ENCODE data around the gene GPI.
"Not testable (repeated sequence)": the region's sequence is repeated elsewhere in the genome, so short reads cannot be mapped to it uniquely, and the experiment has no call there.

GPI gene

DNA sequence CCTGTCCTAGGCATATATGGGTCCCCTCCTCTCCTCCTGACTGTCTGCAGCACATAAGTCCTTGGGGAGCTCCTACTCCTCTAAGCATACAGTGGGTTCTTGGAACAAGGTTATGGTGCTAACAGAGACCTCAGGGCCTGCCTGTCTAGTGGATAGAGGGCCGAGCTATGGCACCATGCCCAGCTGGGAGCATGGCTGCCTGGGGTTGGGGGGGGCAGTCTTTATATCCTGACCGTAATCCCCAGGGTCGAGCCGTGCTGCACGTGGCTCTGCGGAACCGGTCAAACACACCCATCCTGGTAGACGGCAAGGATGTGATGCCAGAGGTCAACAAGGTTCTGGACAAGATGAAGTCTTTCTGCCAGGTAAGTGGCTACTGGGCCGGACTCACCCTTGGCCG is 3.3 kb downstream of the GPI start:
- DNase-seq: no peak

GRCh38 chr19:34369166-34369565 is 4.2 kb downstream of the GPI start:
- DNase-seq: not testable (repeated sequence)

DNA sequence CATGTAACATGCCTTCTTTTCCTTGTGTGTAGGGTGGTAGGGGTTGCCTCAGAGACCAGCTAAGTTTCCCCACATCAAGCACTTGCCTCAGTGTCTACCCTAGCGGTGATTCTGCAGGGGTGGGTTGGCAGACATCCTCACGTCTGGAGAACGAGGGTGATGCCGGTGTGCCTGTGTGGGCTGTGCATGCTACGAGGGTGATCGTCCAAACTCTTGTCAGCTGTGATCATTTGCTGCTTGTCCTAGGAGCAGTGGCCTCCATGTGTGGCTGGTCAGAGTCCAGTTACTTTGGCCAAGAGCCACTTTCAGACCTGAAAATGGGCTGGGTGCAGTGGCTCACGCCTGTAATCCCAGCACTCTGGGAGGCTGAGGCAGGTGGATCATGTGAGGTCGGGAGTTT is 5.1 kb downstream of the GPI start:
- DNase-seq: no peak

DNA sequence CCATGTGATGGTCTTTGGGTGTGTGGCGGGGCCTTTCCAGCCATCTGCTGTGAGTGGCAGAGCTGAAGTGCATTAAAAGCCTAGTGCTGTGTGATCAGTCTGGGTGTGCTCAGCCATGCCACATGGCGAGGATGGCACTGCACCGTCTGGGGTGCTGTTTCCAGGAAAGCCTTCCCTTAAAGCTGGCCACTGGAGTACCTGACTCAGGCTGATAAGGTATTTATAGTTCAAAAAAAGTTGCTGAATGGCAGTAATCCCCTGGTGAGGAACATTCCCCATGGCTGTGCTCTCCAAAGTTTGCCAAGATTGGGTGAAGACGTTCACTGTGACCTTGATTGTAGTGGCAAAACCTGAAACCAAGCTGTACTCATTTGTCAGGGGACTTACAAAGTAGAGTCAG is 6.0 kb downstream of the GPI start:
- no peak for DNase-seq

DNA sequence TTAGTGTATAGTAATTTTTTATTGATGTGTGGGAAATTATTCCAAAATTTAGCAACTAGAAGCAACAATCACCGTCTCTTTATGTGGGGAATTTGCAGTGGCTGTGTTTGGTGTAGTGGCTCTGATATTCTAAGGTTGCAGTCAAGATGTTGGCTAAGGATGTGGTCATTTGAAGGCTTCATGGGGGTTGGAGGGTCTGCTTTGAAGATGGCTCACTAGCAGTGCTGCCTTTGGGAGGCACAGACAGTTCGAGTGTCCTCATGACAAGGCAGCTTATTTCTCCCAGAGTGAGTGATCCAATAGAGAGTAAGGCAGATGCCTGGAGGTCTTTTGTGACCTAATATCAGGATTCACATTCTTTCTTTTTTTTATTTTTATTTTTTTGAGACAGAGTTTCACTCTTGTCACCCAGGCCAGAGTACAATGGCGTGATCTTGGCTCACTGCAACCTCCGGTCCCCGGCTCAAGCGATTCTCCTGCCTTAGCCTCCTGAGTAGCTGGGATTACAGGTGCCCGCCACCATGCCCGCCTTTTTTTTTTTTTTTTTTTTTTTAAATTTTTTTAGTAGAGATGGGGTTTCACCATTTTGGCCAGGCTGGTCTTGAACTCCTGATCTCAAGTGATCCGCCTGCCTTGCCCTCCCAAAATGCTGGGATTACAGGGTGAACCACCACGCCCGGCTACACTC is 8.7 kb downstream of the GPI start:
- DNase-seq: no peak

DNA sequence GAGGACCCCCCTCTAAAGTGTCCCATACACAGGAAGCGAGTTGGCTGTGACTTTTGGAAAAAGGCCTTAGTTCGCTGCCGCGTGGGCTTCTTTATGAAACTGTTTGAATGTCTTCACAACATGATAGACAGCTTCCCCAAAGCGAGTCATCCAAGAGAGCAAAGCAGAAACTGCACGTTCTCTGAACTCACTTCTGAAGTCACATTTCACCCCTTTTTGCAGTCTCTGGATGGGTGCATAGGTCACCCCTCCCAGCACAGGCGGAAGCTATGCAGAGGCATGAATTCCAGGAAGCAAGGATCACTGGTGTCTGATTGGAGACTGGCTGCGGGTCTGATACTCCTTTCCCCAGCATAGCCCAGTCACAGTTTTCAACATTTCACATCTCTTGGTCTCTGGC is 10.6 kb downstream of the GPI start:
- DNase-seq: no peak

- no peak for DNase-seq
Observed at GRCh38 chr19:34380639-34381241, 15.7 kb downstream of the GPI start.

DNA sequence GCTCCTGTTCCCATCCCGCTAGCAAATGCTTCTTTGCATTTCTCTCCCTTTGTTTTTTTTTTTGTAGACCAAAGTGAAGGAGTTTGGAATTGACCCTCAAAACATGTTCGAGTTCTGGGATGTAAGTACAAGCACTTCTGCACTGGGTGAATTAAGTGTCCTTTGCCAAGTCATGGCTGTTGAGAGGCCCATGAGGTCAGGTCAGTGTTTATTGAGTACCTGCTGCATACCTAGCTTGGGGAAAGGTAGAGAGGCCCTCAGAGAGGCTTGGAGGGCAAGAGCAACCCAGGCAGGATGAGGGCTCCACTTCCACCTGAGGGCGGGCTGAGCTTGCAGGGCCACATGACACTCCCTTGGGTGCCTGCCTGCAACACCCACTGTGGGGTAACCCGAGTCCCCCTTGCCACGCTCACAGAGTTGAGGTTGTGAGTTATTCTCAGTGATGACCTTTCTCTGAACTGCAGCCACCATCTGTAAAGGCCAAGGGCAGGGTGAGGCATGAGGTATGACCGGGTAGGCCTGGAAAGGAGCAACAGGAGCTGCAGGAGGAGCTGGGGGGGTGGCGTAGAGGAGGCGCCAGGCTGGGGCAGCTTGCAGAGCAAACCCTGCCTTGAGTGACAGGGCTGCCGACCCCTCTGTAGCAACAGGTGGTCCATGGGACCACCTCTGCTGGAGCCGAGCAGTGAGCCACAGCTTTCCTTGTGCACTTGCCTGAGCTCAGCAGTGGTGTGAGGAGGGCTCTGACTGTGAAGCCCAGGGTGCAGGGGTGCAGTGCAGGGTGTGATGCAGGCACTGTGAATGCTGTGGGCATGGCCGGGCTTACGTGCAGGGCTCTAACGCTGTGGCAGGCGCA is 16.6 kb downstream of the GPI start:
- DNase-seq: no peak

DNA sequence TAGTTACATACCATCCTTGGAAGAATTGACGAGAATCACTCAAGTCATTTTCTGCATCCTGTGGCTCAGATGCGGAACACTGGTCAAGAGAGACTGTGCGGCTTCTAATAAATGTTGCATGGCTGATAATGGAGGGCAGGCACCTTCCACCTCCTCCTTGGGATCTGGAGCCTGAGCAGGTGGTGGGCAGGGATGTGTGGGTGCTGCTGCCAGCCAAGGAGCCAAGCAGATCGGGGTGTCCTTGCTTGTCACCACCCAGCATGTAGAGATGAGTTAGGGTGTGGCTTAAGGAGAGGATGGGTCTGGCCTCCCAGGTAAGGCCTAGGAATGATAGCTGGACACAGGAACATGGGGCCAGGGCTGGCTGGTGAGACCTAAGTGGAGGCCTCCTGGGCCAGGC is 17.5 kb downstream of the GPI start:
- no peak for DNase-seq

- DNase-seq: no peak
Observed at GRCh38 chr19:34383599-34383998, 18.6 kb downstream of the GPI start.

DNA sequence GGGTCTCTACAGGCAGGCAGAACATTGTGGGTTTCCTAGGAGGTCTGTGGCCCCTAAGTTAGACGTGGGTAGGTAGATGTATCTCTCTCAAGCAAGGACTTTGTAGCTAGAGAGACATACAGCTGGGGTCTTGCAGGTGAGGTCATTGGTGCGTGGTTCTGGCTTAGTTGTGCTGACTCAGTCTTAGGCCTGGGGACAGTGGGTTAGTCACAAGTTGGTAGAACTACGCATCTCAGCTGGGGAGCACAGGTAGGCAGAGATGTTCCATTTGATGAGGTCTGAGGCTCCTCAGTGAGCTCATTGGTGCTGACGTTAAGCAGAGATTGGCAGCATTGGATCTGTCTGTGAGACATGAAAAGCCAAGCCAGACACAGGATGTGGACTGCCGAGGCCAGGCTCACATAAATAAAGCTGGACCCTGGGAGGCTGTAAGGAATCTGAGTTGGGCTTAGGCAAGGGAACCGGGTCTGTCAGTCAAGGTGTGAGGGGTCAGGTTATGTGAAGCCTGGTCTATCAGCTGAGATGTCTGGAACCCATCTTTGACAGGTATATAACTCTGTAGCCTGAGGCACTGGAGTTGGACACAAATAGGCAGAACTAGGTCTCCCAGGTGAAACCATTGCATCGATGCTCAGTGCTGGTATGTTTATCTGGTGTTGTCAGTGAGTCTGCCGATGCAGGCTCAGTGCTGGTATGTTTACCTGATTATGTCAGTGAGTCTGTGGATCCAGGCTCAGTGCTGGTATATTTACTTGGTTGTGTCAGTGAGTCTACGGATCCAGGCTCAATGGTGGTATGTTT is 21.8 kb downstream of the GPI start:
- DNase-seq: no peak

GRCh38 chr19:34387446-34387810 is 22.4 kb downstream of the GPI start:
- no peak for DNase-seq

DNA sequence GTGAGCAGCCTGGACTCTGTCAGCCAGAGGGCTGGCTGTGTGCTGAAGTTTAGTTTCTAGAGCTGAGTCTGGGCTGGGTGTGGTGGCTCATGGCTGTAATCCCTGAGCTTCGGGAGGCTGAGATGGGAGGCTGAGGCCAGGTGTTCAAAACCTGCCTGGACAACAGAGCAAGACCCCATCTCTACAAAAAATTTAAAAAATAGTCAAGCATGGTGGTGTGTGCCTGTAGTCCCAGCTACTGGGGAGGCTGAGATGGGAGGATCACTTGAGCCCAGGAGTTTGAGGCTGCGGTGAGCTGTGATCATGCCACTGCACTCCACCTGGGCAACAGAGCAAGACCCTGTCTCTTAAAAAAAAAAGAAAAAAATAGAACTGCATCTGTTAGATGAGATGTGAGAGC is 23.7 kb downstream of the GPI start:
- not testable (repeated sequence) for DNase-seq

DNA sequence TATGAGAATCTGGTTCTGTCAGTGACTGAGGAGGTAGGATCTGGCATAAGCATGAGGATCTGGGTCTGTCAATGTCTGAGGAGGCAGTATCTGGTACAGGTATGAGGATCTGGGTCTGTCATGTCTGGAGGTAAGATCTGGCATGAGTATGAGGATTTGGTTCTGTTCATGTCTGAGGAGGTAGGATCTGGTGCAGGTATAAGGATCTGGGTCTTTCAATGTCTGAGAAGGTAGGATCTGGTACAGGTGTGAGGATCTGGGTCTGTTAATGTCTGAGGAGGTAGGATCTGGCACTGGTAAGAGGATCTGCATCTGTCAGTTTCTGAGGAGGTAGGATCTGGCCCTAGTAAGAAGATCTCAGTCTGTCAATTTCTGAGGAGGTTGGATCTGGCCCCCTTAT is 26.8 kb downstream of the GPI start:
- DNase-seq: no peak

- no peak for DNase-seq
Observed at GRCh38 chr19:34393031-34393430, 28.0 kb downstream of the GPI start.

- DNase-seq: no peak
Observed at GRCh38 chr19:34393629-34394028, 28.6 kb downstream of the GPI start.

GRCh38 chr19:34397853-34398252 is 32.9 kb downstream of the GPI start:
- no peak for DNase-seq

DNA sequence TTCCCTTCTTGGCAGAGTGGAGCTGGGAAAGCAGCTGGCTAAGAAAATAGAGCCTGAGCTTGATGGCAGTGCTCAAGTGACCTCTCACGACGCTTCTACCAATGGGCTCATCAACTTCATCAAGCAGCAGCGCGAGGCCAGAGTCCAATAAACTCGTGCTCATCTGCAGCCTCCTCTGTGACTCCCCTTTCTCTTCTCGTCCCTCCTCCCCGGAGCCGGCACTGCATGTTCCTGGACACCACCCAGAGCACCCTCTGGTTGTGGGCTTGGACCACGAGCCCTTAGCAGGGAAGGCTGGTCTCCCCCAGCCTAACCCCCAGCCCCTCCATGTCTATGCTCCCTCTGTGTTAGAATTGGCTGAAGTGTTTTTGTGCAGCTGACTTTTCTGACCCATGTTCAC is 34.9 kb downstream of the GPI start:
- DNase-seq: no peak

- not testable (repeated sequence) for DNase-seq
Observed at GRCh38 chr19:34400844-34401243, 35.8 kb downstream of the GPI start.

DNA sequence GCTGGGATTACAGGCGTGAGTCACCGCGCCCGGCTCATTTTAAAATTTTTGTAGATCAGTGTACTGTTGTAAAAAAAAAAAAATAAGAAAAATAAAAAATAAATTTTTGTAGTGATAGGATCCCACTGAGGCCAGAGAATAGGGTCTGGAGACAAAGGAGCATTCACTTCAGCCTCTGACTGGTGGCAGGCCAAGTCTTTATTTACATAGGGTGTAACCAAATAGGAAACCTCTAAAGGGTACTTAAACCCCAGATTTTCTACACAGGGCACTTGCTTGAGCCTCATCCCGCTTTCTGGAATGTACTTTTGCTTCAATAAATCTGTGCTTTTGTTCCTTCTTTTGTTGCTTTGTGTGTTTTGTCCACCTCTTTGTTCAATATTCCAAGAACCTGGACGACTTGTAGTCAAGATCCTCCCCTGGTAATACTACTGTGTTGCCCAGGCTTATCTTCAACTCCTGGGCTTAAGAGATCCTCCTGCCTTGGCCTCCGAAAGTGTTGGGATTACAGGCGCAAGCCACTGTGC is 37.1 kb downstream of the GPI start:
- no peak for DNase-seq

GRCh38 chr19:34403784-34404108 is 38.8 kb downstream of the GPI start:
- no peak for DNase-seq

- DNase-seq: peak; percentile 97
Observed at GRCh38 chr19:34404109-34404909, 39.3 kb downstream of the GPI start, which contains the start of gene PDCD2L. Gene PDCD2L, plus strand, starts transcription at chr19:34404399. Its CDS starts 32 bp downstream, at chr19:34404431.
